Right lobe of liver (tissue), 4 donors: ENCODE measurements around the gene TMEM60.

Source experiments
- POLR2A ChIP-seq: fragments of 450-650 bp; IDR thresholded peaks from one replicate; pipeline ENCODE4 v1.6.1; 2017; ENCODE audit warnings: antibody characterized with exemption, mild to moderate bottlenecking
- TF ChIP-seq, protein P1 (sequence below), 4 donors: fragments of 200-600 bp in 3 of 4; fragments of 450-650 bp in 1 of 4; IDR thresholded peaks; one replicate each; pipeline versions ENCODE4 v1.5.1 to v1.8.0; 2016 to 2022; ENCODE audit warnings: antibody characterized with exemption in 4 of 4, mild to moderate bottlenecking in 2 of 4
- donor health status: DM: no; HTN: no; CAD: no.
- donor health status: DM: no; HTN: no; CAD: no.
- donor health status: DM: no; HTN: yes; CAD: no.

- TF ChIP-seq POLR2A, result no peak
- TF ChIP-seq, protein P1, sequence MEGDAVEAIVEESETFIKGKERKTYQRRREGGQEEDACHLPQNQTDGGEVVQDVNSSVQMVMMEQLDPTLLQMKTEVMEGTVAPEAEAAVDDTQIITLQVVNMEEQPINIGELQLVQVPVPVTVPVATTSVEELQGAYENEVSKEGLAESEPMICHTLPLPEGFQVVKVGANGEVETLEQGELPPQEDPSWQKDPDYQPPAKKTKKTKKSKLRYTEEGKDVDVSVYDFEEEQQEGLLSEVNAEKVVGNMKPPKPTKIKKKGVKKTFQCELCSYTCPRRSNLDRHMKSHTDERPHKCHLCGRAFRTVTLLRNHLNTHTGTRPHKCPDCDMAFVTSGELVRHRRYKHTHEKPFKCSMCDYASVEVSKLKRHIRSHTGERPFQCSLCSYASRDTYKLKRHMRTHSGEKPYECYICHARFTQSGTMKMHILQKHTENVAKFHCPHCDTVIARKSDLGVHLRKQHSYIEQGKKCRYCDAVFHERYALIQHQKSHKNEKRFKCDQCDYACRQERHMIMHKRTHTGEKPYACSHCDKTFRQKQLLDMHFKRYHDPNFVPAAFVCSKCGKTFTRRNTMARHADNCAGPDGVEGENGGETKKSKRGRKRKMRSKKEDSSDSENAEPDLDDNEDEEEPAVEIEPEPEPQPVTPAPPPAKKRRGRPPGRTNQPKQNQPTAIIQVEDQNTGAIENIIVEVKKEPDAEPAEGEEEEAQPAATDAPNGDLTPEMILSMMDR (IDR thresholded peaks at IDR 0.05), result no peak
Observed at GRCh38 chr7:77824636-77825035, 26.4 kb upstream of the TMEM60 start.
